Adrenal gland (tissue), 5 donors: ENCODE data around the gene ARHGEF7.

ENCODE experiments used
- CTCF ChIP-seq, 6 experiments: fragments of 450-650 bp in 4 of 6; fragments of 200-600 bp in 2 of 6; sonication (generic) in 1 of 6; IDR thresholded peaks; 1 replicate in 5 of 6; 2 replicates in 1 of 6; pipeline versions ENCODE4 v1.5.1 to v1.8.0; 2016 to 2021; ENCODE audit warnings: antibody characterized with exemption in 6 of 6, mild to moderate bottlenecking in 2 of 6, moderate library complexity in 1 of 6
- POLR2A ChIP-seq, 2 donors: fragments of 450-650 bp; IDR thresholded peaks; one replicate each; pipeline ENCODE4 v1.6.1; 2017; ENCODE audit warnings: antibody characterized with exemption in 2 of 2, mild to moderate bottlenecking in 2 of 2, moderate library complexity in 1 of 2
- donor health status: DM: no; HTN: no; CAD: no.

DNA sequence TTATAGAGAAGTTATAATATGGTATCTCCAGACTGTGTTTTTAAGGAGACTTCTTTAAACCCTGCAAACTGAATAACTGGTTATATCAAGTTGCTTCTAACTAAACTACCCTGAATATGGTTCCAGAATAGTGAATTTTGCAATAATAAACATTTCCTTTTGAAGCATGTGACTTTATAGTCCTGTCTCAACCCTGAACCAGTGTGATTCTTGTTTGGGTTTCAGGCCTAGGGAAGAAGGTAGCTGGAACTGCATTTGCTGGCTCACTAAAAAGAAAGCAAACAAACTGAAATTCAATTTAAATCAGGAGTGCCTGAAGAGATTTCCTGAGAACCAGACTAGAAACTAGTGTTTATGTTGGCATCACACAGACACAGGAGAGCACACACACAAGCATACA, 4.9 kb downstream of the ARHGEF7 start:
- no peak for TF ChIP-seq CTCF (IDR thresholded peaks at IDR 0.05)
- no peak for TF ChIP-seq POLR2A (IDR thresholded peaks at IDR 0.05)
